HG03432 (cell line): Measurements from ENCODE around the gene DKC1.
A peak's percentile ranks its signal among the peaks of the same experiment; 100 is the strongest.
"Not testable (repeated sequence)": the region's sequence is repeated elsewhere in the genome, so short reads cannot be mapped to it uniquely, and the experiment has no call there.

Experiments used
- ATAC-seq: cut with Tn5 transposase; IDR thresholded peaks from one replicate; pipeline ENCODE4 v1.9.1; 2021; ENCODE audit warnings: mild to moderate bottlenecking, moderate library complexity; ENCODE audit not compliant: unreplicated experiment

The DKC1 gene

DNA sequence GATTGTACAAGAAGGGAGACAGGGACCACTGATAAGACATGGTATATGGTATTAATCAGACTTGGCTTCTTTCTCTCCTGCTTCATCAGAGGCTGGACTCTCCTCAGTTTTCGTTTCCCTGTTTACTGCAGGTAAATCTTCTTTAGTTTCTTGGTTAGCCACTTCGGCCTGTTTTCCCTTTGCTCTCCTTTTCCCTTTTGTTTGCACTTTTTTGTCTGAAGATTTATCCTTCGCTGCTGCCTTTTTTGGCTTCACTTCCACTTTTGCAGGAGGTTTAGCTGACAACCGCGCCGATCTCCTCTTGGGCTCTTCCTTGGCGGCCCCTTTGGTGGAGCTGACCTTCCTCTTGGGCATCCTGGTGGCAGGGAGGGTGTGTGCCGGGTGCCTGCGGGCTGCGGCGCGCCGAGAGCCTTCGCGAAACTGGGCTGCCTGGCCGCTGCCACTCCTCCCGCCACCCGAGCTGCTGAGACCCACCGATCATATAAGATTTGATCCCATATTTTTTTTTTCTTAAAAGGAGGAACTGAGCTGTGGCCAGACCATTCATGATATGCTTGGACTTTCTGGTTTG, 54.5 kb downstream of the DKC1 start:
- ATAC-seq, result not testable (repeated sequence)

- ATAC-seq, result peak; percentile 26
These were observed 56.5 kb downstream of the DKC1 start for GRCh38 chrX:154818916-154819770.

DNA sequence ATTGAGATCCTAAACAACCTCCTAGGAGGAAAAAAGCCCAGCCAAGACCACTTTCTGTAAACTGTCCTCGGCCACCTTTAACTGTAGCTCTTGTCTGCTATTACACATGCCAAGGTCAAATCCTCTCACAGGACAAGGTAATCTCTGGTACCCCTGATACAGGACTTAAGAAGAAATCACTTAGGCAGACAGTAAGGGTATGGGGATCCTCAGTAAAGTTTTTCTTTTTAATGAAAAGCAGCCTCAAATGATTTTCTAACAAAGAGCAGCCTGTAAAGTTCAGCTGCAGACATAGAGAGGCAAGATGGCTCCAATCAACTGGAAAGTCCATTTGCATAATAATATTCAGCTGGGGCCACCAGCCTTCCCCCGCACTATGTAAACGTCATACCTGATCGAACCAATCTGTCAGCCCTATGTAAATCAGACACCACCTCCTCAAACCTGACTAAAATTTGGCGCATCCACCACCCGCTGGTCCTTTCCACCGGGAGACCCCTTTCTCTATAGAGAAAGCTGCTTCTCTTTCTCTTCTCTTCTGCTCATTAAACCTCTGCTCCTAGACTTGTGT, 57.2 kb downstream of the DKC1 start:
- peak; percentile 61 for ATAC-seq

DNA sequence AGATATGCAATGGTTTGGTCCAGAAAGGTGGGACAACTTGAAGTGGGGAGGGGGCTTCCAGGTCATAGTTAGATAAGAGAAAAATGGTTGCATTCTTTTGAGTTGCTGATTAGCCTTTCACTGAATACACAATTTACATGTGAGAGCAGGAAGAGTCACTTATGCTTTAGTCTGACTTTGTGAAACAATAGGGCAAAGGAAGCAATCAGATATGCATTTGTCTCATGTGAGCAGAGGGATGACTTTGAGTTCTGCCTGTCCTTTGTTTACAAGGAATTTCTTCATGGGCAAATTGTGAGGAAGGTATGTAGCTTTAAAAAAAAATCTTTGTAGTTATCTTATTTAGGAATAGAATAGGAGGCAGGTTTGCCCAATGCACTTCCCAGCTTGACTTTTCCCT, 58.9 kb downstream of the DKC1 start:
- no peak for ATAC-seq

DNA sequence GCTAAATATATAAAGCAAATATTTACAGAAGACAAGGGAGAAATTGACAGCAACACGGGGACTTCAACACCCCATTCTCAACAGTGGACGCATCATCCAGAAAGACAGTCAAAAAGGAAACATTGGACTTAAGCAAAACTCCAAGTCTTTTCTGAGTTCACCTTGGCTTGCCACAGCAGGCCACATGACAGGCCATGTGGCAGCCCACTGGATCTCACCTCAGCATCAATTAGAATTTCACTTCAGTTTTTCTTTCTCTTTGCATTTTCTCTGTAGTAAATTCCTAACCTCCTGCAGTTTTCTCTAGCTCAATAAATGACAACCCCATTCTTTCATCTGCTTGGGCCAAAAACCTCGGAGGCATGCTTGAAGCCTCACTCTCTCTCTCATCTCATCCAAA, 59.4 kb downstream of the DKC1 start:
- no peak for ATAC-seq

- no peak for ATAC-seq
These were observed 62.0 kb downstream of the DKC1 start for GRCh38 chrX:154824638-154825037.

- not testable (repeated sequence) for ATAC-seq
These were observed 62.9 kb downstream of the DKC1 start for GRCh38 chrX:154825586-154825985.
